DMS 273 (cell line): ENCODE data around the gene HOXD4.

ENCODE experiments used
- DNase-seq: peaks from one replicate; lab custom pipeline; 2025; ENCODE audit not compliant: unreplicated experiment; lab: John Stamatoyannopoulos, UW

The HOXD4 gene

GRCh38 chr2:176151442-176152287 lies at the start of gene HOXD4:
Gene HOXD4, plus strand, starts transcription at chr2:176151550. Its CDS starts 84 bp downstream, at chr2:176151634.
- DNase-seq: no peak

- no peak for DNase-seq
These were observed 49.5 kb upstream of the HOXD4 start for GRCh38 chr2:176101842-176102241.

GRCh38 chr2:176102309-176102866 lies 49.0 kb upstream of the HOXD4 start:
- no peak for DNase-seq

- DNase-seq: no peak
These were observed 48.2 kb upstream of the HOXD4 start for GRCh38 chr2:176103194-176103593.

GRCh38 chr2:176103742-176104315 lies 47.5 kb upstream of the HOXD4 start:
- DNase-seq: no peak

- no peak for DNase-seq
These were observed 46.9 kb upstream of the HOXD4 start for GRCh38 chr2:176104316-176105077.

- DNase-seq: no peak
These were observed 46.1 kb upstream of the HOXD4 start for GRCh38 chr2:176105078-176105729.

- DNase-seq: no peak
These were observed 45.4 kb upstream of the HOXD4 start for GRCh38 chr2:176105730-176106580.

GRCh38 chr2:176106581-176107539 lies 44.5 kb upstream of the HOXD4 start, which contains the start of gene HOXD11:
Gene HOXD11, plus strand, starts transcription at chr2:176107280. Its CDS starts 76 bp downstream, at chr2:176107356.
- DNase-seq: peak; percentile 83

- peak; percentile 70 for DNase-seq
These were observed 43.6 kb upstream of the HOXD4 start for GRCh38 chr2:176107731-176108181.

GRCh38 chr2:176109192-176109901 lies 42.0 kb upstream of the HOXD4 start:
- DNase-seq: no peak

- no peak for DNase-seq
These were observed 41.4 kb upstream of the HOXD4 start for GRCh38 chr2:176109946-176110345.

GRCh38 chr2:176110415-176111308 lies 40.7 kb upstream of the HOXD4 start:
- no peak for DNase-seq

GRCh38 chr2:176111309-176111663 lies 40.1 kb upstream of the HOXD4 start:
- DNase-seq: peak; percentile 85

GRCh38 chr2:176111846-176112374 lies 39.4 kb upstream of the HOXD4 start:
- no peak for DNase-seq

- no peak for DNase-seq
These were observed 38.7 kb upstream of the HOXD4 start for GRCh38 chr2:176112375-176113302.
